ENCODE data around the gene MATN1.

Gene MATN1

GRCh38 chr1:30715216-30715615, 8.2 kb downstream of the MATN1 start:
- no peak for DNase-seq

DNA sequence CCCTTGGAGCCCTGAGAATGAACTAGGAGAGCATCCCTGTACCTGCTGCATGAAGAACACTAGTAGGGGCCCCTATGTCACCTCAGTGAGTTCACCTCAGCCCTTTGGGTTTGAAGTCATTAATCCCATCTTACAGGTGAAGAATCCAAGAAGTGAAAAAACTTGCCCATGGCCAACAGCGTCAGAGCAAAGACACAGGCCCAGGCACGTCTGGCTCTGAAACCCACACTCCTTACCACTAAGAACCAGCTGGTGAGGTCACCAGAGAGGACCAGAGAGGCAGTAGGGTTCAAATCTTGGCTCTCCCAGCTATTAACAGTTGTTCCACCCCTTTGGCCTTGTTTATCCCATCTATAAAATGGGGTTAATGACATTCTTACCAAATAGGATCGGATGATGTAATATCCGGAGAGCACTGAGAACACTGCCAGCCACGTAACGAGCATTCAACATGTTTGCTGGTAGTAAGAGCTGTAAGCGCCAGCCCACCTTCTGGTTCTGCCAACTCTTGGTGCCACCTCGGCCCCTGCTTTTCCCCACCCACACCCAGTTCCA, 8.8 kb downstream of the MATN1 start:
- DNase-seq = no peak

DNA sequence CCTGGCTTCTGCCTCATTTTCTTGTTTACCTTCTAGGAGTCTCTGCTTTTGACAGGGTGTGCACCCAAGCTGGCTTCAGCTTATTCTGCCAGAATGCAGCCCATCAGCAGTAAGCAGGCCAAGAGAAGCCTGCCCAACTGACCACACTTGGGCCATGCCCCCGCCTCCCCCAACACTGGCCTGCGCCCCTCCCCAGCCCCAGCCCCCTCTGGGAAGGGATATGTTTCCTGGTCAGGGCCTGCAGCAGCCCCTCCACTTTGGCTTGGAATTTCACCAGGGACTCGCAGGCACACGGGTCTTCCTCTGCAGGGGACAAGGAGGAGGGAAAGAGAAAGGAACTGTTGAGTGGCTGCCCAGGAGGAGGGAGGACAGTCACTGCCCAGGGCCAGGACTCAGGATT, 9.4 kb downstream of the MATN1 start:
- DNase-seq = no peak

- DNase-seq = no peak
Measured at GRCh38 chr1:30713311-30713710, 10.1 kb downstream of the MATN1 start.

DNA sequence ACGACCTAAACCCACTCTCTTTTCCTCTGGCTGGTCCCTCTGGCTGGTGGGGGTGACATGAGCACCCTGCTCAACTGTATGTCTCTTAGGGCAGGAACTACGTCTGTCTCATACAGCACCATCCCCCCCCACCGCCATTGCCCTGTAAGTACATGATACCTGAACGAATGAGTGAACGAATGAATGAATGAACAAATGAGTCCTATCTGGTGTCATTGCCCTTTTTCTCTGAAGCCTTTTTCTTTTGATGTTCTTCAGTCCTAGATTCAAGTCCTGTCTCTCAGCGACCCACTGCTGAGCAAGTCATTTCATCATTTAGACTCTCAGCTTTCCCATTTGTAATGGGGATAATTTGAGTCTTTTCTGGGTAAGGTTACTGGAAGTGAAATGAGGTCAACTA, 10.8 kb downstream of the MATN1 start:
- DNase-seq = no peak

DNA sequence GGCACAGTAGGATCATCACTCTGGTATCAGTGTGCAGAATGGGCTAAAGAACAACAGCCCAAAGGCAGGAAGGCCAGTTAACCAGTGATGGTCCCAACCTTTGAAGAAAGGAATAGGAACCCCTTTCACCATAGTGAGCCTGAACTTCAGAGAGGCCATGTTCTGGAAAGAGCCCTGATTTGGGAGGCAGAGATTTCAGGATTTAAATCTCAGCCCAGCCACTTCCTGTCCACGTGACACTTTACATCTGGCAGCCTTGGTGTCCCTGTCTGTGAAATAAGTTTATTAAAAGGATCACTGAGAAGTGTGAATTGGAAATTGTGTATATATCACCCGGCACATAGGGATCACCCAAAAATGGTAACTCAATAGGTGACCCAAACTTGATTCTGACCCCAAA, 13.0 kb downstream of the MATN1 start:
- no peak for DNase-seq

GRCh38 chr1:30708361-30708728, 15.0 kb downstream of the MATN1 start:
- DNase-seq = no peak

DNA sequence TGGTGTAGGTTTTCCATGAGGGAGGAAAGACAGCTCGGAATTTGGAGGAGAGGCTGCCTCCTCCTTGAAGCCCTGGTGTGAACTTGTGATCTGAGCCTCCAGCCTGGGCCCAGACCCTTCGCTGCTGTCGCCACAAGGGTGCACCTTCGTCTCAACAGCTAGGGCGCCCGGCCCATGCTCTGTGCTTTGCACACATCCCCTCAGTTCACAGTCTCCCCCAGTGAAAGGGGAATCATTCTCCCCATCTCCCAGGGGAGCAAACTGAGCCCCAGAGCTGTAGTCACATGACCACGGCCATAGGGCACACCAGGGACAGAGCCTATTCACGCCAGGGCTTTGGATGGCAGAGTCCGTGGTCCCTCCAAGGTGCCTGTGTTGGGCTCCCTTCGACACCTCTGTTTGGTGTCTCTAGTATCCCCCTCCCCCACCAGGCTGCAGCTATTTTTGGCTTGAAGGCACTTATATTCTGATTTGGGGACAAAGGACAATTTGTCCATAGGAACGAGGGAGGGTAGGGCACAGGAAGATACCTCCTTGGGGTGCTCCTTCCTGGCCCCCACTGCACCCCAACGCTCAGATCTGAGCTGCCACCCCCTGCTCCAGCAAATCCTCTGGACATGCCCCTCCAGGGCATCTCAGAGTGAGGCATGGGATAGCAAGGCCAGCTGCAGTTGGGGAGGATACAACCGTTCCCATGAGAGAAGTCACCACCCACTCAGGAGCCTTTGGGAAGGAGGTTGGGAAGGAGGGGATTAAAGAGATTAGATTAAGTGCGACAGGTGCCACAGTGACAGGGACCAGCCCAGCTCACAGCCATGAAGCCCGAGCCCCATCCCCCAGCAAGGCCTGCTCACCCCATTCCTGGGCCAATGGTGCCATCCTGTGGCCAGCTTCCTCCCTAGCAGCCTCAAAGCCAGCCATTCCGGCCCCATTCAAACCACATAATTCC, 15.7 kb downstream of the MATN1 start:
- peak; percentile 37 to 44 for DNase-seq

GRCh38 chr1:30706528-30706927, 16.9 kb downstream of the MATN1 start:
- DNase-seq = no peak

GRCh38 chr1:30705698-30706097, 17.7 kb downstream of the MATN1 start:
- DNase-seq = no peak

- DNase-seq = no peak
Measured at GRCh38 chr1:30704765-30705509, 18.4 kb downstream of the MATN1 start.

- no peak for DNase-seq
Measured at GRCh38 chr1:30704271-30704670, 19.1 kb downstream of the MATN1 start.

- DNase-seq = no peak
Measured at GRCh38 chr1:30702823-30703222, 20.6 kb downstream of the MATN1 start.

- DNase-seq = no peak
Measured at GRCh38 chr1:30701258-30701633, 22.1 kb downstream of the MATN1 start.

DNA sequence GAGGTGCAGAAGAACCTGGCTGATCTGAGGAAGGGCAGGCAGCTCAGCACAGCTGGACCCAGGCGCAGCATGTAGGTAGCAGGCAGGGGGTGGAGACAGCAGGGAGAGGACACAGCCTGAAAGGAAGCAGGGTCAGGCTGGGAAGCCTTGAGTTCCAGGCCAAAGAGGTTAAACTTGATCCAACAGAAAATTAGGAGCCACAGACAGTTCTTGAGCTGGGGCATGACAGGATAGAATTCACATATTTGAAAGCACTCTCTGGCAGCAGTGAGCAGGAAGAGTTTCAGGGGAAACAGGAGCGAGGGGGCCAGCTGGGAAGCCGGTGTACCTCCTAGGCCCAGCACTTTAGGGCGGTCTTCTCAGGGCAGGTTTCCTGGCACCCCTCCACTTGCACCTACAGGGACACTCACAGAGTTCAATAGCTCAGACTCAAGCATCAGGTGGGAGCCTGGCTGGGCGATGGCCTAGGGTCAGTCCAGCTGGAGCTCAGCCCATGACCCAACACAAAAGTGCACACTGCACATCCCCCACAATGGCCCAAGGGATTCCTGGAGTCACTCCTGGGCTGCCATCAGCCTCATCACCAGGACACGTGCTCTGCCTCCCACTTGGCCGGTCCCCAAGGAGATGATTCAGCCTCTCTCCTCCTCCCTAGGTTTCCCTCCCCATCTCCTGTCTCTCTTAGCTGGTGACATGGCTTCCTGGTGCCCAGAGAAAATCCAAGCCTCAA, 22.7 kb downstream of the MATN1 start:
- DNase-seq = no peak

- DNase-seq = no peak
Measured at GRCh38 chr1:30699762-30700161, 23.6 kb downstream of the MATN1 start.

DNA sequence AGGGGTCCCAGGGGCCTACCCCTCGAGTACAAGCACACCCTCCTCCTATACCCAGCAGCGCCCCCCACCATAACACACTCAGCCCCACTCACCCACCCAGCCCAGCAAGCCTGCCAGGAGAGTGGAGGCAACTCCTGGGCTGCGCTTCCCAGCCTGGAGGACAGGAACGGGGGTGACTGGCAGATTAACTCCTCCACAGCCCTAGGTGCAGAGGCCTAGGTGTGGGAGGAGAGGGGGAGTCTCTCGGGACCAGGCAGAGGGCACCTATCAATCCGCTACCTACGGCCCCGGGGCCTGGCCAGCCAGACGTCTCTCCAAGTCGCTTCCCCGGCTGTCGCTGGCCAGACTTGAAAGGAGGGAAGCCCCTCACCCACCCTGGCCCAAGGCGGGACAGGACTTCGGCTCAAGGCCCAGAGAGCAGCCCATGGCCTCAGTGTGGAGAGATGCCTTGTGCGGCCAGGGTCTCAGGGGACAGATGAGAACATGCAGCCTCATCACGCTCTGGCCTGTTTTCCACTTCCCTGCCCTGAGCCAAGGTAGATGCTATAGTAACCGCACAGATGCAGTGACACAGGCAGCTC, 24.9 kb downstream of the MATN1 start:
- no peak for DNase-seq

GRCh38 chr1:30697571-30698376, 25.6 kb downstream of the MATN1 start:
- no peak for DNase-seq

DNA sequence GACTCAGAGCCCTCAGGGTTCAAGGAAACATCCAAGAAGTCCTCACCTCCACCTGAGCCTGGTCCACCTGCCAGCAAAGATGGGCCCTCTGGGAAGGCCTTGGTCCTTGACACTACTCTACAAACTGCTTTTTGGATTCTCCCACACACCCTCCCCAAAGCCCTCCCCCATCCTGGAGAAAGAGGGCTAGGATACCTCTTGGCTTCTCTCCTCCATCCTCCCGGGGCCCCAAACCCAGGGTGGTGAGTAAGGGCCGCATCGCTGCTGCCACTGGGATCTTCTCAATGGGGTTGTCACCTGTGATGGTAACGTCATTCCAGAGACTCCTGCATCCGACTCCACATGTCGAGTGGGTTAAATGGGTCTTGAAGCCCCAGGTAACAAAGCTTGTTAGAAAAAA, 26.6 kb downstream of the MATN1 start:
- DNase-seq = no peak

GRCh38 chr1:30695439-30695841, 27.9 kb downstream of the MATN1 start:
- no peak for DNase-seq

DNA sequence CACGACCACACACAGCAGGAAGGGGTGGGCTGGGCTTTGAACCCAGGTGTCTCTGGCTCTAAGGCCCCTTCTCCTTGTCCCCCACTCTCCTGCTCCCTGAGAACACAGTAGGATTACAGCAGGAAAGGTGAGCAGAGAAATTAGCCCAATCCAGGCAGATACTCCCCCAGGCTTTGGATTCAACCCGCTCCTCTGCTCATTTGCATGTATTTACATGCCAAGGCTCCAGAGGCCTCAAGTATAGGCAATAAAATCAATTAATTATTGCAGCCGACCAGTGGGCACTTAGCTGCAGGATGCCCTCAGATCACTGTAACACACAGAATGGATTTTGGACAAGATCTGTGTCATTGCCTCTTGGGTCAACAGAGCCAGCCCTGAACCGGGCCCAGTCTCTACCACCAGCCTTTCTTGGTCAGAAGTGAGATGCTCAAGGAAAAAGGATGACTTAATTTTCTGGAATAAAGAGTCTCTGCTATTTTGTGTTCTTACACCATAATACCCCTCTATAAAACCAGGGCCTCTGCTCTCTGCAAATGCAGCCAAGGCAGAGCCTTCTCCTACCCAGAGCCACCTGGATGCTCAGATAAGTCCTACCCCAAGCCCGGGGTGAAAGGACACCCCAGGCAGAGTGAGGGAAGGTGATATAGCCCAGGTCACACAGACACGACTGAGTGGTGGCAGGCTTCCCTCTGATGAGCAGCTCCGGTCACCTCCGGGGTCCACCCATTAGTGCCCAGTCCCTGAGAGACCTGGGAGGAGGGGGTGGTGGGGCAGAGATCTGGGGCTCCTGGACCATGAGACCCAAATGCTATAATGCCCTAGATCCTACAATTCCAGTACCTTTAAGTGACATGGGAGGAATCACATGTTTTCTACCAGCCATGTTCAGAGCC, 28.9 kb downstream of the MATN1 start:
- no peak for DNase-seq
